GM12891 (cell line): ENCODE data around the gene ZNF35.

Source experiments
- DNase-seq: peaks from one replicate; pipeline ENCODE4 v3.0.0; 2011; ENCODE audit warnings: low spot score; ENCODE audit not compliant: insufficient read length
- FAIRE-seq: peaks from 2 replicates; lab custom pipeline; 2011; peaks lifted over from hg19 to GRCh38; lab: Jason Lieb, UNC
- PAX5 ChIP-seq: IDR thresholded peaks from 2 replicates; pipeline ENCODE4 v1.6.1; 2011; ENCODE audit warnings: low read length, moderate library complexity, mild to moderate bottlenecking; ENCODE audit not compliant: insufficient read depth, severe bottlenecking
- POLR2A ChIP-seq: IDR thresholded peaks from 2 replicates; pipeline ENCODE4 v1.6.1; 2011; ENCODE audit warnings: low read depth, low read length, control low read depth
- POLR2AphosphoS5 ChIP-seq: IDR thresholded peaks from 2 replicates; pipeline ENCODE4 v1.6.1; 2011; ENCODE audit warnings: low read depth, low read length, control low read depth
- POU2F2 ChIP-seq: IDR thresholded peaks from 2 replicates; pipeline ENCODE4 v1.6.1; 2011; ENCODE audit warnings: low read depth, mild to moderate bottlenecking, control low read depth, low read length, moderate library complexity
- SPI1 ChIP-seq: IDR thresholded peaks from 2 replicates; pipeline ENCODE4 v1.6.1; 2011; ENCODE audit warnings: low read depth, low read length, control low read depth
- TAF1 ChIP-seq: IDR thresholded peaks from 2 replicates; pipeline ENCODE4 v1.6.1; 2011; ENCODE audit warnings: low read depth, low read length, control low read depth

Gene ZNF35

DNA sequence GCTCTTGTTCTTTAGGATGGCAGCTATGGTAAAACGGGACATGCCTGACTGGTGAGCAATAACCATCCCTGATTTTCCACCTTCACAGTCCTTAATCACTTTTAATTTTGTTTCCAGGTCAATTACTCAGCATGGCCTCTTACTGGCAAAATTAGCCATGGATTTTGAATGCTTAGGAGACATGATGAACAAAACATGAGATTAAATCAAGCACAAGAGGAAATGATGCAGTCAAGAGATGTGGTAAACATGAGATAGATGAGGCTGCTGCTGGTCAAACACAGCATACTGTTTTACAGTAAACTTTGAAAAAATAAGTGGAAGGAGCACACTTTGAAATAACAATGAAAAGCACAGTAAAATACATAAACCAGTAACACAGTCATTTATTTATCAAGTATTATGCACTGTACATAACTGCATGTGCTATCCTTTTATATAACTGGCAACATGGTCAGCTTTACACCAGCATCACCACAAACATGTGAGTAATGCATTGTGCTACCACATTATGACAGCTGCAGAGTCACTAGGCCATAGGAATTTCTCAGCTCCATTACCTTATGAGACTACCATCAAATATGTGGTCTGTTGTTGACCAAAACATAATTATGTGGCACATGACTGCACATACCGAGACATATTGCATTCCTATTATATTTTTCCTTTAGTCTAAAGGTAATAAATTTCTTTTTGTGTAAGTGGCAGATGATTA, 33.8 kb downstream of the ZNF35 start:
- DNase-seq (no peak), FAIRE-seq (no peak)
- TF ChIP-seq SPI1 (no peak), POLR2A (no peak), TAF1 (no peak), PAX5 (no peak), POU2F2 (no peak), POLR2AphosphoS5 (no peak)

DNA sequence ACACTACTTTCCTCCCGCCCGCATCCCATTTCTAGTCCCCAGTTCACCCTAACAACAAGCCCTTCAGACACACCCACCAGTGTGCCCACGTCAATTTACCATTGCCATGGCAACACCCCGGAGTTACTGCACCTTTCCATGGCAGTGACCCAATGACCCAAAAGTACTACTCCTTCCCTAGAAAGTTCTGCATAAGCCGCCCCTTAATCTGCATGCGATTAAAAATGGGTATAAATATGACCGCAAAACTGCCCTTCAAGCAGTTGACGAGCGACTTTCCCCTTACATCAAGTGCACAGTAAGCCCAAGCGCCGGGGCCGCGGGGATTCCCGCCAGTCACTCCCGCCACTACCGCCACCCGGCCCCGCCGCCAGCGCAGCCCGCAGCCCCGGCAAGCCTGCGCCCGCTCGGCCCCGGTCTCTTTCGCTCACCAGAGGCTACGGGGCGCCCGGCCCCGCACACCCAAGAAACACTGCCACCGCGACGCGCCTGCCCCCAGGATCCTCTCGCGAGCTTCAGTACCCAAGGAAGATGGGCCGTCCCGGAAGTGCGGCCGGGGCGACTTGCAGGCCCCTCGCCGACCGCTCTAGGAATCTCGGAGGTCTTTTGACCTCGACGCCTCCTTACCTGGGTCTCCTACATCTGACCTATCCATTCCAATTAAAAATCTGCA, 36.7 kb downstream of the ZNF35 start:
- FAIRE-seq: peak; percentile 80
- peak; percentile 65 for DNase-seq
- TF ChIP-seq POLR2A (no peak), POLR2AphosphoS5 (no peak), POU2F2 (no peak), PAX5 (no peak), SPI1 (no peak), TAF1 (no peak)

DNA sequence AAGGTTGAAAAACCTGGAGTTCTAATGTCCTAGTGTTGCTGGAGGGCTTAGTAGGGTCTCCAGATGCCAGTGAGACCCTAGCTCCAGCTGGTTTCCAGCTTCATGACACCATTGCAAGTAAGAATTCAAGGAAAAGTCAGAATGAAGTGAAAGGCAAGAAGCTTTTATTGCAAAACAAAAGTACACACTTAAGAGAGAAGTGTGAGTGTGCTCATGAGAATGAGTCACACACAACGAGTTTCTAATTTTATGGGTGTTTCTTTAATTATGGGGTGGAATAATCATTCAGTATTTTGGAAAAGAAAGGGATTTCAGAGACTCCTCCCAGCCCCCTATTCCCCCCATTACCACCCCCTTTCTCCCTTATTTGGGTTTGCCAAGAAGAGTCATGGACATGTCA, 39.4 kb downstream of the ZNF35 start:
- TF ChIP-seq PAX5 (no peak), POU2F2 (no peak), POLR2AphosphoS5 (no peak), POLR2A (no peak), SPI1 (no peak), TAF1 (no peak)
- no peak for DNase-seq
- no peak for FAIRE-seq
